Measurements from ENCODE around the gene CCDC122.

The CCDC122 gene

DNA sequence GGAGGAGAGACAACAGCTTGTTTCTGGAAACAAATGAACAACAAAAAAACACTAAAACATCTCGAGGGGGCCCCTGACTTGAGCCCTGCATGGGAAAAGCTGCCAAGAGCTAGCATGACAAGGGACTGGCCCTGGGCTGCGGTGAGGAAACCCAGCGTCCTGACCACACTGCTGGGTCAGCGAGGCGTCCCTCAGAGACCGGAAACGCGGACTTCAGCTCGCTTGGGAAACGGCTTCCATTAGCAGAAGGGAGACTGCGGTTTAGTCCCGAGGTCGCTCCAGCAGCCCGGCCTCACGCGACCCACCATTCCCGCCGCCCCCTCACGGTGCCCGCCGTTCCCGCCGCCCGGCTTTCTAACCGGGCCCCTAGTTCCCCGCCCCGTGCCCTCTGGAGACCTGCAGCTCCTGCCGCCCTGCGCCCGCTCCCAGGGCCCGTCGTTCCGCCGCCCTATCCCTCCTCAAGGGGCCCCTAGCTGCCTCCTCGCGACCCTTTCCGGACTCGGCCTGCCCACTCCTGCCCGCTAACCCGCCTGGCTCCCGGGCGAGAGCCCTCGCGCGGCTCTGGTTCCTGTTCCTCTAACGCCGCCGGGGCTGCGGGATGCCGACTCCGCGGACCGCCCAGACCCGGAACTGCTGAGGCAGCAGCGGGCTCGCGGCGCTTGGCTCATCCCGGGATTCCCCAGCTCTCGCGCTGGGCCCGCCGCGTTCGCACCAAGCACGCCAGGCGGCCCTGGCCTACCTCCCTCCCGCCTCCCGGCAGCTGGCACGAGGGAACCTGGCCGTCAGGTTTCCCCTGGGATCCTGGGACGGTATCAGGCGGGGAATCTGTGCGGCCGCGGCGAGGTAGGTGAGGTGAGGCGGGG lies at the start of gene CCDC122:
Gene CCDC122, minus strand, starts transcription at position 849 of the 863 bp plus-strand sequence. CDS start 10,364 bp downstream, outside the sequence.
- peak; percentile 58 to 74 (median 66) for DNase-seq (ENCODE audit: low read depth in 3 of 3)

DNA sequence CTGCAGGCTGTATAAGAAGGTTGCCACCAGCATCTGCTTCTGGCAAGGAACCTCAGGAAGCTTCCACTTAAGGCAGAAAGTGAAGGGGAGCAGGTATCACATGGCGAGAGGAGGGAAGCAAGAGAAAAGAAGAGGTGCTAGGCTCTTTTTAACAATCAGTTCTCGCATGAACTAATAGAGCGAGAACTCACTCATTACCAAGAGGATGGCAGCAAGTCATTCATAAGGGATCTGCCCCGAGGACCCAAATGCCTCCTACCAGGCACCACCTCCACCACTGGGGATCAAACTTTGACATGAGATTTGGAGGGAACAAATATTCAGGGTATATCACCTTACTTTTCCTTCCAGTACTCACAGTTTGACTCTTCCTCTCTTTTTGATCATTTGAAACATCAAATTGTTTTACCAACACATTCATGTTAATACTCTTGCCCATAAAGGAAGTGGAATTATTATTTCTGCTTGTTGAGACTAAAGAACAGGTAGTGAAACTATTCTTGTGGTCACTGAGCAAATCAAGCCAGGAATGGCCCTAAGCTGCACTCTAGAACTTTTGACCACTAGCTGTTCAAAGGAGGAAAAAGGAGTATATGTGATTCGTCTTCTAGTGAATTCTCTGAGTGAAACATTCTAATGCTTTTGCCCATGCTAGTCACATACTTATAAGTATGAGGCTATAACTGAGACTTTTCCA lies 45.2 kb upstream of the CCDC122 start:
- no peak for DNase-seq (ENCODE audit: low read depth in 3 of 3)

DNA sequence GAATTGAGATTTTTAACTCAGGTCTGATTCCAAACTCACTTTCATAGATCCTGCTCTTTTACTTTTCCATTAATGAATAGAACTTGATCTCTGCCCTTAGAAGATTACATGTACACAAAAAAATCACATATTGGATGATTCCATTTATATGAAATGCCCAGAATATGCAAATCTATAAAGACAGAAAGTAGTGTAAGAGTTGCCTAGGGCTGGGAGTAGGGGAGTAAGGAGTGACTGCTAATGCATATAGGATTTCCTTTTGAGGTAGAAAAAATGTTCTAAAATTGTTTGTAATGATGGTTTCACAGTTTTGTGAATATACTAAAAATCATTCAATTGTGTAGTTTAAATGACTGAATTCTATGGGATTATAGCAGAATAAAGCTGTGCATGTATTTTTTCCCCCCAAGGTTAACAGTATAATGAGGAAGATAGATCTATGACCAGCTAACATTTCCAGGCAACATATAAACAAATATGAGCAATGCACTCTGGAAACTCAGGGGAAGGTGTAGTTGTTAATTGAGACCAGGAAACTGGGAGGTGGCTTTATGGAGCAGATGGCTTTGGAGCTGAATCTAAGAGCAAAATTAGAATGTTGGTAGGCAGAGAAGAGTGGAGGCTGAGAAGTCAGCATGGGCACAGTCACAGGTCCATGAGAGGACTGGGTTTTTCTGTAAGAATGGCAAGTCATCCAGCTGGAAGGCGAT lies 41.6 kb upstream of the CCDC122 start:
- no peak for DNase-seq (ENCODE audit: low read depth in 3 of 3)

DNA sequence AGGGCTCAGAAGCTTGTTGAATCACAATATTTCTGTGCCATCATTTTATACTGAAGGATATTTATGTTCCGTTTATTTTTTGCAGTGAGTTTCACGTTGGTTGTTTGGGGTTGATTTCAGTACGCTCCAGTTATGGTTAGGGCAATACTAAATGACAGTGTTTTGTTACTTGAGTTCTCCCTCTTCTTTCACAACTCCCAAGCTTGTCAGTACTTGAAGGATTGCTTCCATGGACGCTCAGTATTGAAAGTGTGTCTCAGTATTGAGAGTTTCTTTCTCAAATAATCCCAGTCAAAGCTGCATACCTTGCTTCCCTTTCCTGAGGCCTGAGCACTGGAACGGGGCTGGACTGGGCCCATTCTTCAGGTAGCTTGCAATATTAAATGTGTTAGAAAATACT lies 39.1 kb upstream of the CCDC122 start:
- DNase-seq (ENCODE audit: low read depth in 3 of 3): no peak

DNA sequence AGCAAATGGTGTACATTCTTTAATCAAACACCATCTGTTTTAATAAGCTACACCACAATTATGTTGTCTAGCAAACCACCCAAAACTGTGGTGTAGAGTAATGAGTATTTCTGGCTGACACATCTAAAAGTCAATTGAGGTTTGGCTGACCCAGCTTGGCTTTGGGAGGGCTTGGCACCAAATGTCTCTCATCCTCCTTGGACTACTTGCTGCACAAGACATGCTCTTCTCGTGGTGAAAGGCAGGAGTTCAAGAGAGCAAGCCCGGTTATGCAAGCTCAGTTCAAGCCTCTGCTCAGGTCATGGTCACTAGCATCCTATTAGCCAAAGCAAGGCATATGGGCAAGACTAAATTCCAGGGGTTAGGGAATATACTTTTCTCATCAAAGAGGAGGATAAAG lies 37.3 kb upstream of the CCDC122 start:
- no peak for DNase-seq (ENCODE audit: low read depth in 3 of 3)

DNA sequence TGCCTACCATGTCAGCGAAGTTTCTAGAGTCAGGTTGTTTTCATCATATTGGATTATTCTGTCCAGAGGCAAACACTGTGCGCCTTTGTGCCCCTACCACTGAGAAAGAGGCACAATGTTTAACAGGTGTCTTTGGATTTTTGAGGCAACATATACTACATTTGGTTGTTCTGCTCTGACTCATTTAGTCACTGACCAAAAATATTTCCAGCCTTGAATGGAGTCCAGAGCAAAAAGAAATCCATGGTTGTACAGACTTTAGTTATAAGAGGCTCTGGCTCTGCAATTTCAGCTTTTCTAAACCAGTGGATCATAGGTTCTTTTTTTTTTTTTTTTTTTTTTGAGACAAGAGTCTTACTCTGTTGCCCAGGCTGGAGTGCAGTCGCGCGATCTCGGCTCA lies 35.9 kb upstream of the CCDC122 start:
- no peak for DNase-seq (ENCODE audit: low read depth in 3 of 3)

DNA sequence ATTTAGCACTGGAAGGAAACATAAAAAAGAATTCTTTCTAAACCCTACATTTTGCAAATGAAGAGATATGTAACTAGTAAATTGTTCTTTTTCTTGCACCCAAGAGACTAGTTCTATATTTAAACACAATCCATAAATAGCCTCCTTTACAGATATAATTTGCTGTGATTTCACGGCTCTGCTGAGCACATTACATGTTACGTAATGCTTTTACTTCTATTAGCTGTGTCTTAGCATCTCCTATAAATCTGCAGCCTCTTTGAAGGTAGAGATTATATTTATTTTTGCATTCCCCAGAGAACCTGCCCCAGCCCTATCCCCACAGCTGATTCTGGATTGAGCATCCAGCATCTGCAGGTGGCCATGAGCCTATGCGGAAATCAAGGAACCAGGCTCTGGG lies 32.3 kb upstream of the CCDC122 start:
- DNase-seq (ENCODE audit: low read depth in 3 of 3): no peak

DNA sequence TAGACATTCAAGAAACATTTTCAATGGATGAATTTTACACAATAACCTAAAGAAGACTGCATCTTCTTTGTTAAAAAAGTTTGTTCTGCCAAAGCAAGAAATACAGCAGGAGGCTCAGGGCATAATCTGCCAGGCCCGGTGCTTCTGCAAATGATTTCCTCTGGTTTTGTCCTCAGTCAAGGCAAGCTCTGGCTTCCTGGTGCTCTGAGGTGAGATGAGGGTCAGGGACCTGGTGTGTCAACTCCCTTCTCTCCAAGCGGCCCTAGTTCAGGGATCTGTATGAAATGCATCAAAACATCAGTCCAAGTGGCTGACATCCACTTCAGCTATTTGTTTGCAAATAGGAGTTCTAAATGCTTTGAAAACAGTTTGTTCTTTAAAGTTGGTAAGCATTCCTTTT lies 31.7 kb upstream of the CCDC122 start:
- DNase-seq (ENCODE audit: low read depth in 3 of 3): no peak

DNA sequence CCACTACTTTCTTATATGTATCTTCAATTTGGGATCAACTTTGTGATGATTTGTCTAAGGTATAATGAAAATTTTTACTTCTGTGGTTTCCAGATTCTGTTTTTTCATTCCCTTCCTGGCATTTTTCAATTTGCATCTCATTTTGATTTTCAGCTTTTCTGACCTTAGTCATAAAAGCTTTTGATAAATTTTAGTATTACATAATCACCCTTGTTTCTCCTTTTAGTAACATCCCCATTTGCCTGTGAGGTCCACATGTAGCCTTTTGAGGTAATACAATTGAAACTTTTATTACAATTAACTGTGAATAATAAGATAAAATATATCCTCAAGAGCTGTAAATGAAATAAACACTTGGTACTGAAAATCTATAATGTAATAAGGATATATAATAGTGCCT lies 31.3 kb upstream of the CCDC122 start:
- no peak for DNase-seq (ENCODE audit: low read depth in 3 of 3)

DNA sequence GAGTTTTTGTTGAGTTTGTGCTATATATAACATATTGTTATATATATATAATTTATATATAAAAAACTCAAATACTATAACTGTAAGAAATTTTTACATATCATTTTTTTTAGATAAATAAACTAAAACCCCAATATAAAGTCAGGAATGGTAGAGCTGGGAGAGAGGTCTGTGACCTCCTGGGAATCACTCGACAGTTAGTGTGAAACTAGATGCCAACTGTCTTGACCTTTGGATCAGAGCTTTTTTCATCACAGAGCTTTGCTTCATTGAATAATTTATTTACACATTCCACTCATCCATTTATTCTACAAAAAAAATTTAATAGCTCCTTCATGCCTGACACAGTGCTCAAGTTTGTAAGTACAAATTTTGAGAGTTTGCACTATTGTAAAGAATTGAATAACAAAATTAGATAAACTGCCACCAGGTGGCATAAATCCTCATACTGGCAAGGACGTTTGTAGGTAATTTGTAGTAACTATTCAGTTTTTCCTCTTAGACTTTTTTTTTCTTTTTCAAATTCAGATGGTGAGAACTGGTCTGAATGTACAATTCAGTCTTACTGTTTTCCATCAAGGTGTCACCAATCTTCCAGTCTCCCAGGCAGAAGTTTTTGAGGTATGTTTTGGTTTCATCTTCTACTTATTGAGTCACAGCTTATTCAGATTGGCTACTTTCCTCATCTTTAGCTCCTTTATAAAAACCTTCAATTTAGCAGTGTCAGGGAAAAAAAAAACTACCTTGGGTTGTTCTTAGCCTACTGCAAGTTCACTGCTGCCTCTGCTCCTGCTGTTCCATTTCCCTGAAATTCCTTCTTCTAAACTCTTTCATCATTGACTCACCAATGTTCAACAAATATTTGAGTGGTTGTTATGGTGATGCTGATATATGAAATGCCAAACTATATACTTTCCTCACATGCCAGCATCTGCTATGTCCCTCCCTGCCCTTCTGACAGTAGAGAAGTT lies 28.9 kb upstream of the CCDC122 start:
- no peak for DNase-seq (ENCODE audit: low read depth in 3 of 3)

DNA sequence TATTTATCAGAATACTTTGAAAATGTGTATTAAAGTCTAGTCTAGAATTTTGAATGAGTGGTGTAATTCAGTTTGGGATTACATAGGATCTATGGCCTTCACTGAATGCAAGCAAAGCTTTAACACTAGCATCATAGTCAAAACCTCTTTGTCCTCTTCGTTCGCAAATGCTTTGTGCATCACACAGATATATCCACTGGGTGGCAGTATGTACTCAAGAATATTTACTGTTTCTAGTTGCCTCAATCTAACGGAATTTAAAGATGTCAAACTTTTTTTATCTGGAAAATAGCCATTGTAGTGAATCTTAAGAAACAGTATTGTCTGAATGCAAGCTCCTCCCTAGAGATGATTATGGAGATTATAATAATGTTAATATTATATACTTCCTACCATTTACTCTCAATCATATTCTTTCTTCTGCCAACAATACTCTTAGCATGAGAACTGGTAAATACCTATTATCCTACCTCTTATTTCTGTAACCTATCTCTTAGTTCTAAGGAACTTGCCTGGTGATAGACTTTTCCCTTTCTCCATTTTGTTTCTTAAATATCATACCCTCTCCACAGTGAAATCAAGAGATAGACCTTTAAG lies 26.0 kb upstream of the CCDC122 start:
- DNase-seq (ENCODE audit: low read depth in 3 of 3): peak in 1 of 3 experiments; percentile 11

DNA sequence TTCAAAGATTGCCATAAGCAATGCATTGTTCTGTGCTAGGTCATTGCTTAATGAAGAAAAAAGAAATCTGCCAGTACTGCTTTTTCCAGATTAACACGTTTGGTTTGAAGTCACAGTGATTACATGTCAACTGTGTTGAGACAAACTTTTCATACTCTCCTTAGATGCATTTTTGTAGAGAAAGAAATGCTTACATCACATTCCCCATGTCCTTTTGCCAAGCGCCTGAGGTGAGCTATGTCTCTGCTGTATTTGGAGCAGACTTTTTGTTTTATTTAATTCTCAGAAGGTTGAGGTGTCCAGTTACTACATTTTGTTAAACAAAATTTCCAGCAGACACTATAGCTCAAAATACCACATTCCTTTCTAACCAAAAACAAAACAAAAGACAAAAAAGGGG lies 16.4 kb upstream of the CCDC122 start:
- no peak for DNase-seq (ENCODE audit: low read depth in 3 of 3)

DNA sequence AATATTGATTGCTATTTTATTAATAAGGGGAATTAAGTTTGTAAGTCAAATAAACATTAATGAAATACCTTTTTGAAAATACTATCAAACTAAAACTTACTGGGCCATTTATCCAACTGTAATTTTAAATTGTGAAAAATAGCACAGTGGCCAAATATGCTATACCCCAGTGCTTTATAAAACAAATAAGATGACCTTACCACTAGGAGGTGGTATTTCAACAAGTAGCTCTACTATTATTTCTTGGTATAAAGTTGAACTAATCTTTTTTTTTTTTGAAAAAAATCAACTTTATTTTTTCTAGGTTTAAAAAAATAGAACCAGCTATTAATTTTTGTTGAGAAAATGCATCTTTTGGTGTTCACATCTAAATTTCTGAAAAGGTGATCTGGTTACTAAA lies 14.9 kb upstream of the CCDC122 start:
- DNase-seq (ENCODE audit: low read depth in 3 of 3): no peak

DNA sequence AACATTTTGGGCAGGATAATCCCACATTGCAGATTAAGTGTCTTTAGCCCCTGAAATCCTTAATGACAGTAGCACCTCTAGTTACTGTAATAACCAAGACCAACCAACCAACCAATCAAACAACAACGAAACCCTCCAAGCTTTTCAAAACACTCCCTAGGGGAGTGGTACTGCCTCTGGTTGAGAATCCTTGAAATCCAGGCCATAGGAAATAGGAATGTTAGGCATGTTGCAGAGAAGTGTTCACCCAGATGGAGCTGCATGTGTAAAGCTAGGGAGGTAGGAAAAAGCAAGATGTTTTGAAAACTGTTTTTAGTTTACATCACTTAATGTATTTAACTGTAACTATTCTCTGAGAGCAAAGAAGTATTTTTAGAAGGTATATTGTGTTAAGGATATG lies 4.7 kb upstream of the CCDC122 start:
- DNase-seq (ENCODE audit: low read depth in 3 of 3): no peak

DNA sequence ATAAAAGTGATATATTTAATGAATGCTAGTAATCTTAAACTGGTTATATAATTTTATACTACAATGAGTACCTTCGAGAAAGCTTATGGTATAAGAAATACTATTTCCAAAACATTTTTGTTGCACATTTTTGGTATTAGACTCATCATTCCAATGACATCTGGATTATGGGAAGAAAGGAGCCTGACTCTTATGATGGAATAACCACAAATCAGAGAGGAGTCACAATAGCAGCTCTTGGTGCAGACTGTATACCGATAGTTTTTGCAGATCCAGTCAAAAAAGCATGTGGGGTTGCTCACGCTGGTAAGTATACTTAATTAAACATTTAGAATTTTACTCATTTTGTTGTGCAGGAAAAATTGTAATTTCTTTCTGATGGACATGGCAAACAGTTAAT lies 4.1 kb upstream of the CCDC122 start:
- no peak for DNase-seq (ENCODE audit: low read depth in 3 of 3)

DNA sequence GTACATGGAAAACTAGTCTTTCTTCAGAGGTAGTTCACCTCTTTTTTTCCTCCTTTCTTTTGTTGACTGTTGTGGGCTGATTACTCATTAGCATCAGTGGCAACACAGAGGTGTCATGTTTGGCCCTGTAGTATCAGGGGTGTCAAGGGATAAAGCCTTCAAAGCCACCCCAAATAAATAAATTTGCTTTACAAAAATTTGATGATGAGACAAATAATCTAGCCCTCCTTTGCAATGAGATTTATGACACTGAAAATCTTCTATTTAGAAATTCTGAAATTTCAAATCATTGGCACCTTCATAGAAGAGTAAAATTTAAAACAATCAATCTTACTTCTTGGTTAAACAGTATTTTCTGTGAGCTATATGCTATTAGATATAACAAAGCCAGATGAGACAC lies 2.0 kb upstream of the CCDC122 start:
- no peak for DNase-seq (ENCODE audit: low read depth in 3 of 3)

DNA sequence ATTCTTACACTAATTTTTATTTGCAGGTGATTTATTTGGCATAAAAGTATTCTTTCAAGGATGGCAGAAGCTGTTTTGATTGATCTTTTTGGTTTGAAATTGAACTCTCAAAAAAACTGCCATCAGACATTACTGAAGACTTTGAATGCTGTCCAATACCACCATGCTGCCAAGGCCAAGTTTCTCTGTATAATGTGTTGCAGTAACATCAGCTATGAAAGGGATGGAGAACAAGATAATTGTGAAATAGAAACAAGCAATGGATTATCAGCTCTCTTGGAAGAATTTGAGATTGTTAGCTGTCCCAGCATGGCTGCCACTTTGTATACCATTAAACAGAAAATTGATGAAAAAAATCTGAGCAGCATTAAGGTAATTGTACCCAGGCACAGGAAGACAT lies 1.4 kb upstream of the CCDC122 start:
- DNase-seq (ENCODE audit: low read depth in 3 of 3): no peak

DNA sequence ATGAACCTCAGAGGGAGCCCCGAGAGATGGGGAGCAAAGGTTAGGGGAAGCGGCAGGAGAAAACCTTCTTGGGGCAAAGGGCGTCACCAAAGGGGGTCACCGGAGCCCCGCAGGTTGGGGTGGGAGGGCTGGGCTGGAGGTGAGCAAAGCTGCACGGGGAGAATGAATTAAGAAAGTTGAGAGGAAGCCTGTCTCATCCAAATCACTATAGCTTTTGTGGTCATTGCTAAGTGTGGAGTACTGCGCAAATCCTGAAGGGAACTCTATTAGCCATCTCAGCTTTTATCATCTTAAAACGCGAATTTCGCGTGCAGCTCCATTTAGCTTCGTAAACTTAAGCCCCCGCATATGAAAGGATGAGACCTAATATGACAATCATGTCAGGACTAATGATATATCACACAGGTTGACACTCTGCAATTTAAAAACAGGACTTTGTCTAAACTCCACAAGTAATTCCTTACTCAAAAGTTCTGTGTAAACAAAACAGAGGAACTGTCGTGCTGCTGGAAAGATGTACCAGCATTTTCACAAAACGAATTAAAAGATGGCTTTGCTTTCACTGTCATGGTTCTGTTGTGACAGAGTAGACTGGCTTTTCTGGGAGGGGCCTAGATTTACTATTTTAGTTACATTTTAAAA lies 795 bp upstream of the CCDC122 start:
- no peak for DNase-seq (ENCODE audit: low read depth in 3 of 3)

DNA sequence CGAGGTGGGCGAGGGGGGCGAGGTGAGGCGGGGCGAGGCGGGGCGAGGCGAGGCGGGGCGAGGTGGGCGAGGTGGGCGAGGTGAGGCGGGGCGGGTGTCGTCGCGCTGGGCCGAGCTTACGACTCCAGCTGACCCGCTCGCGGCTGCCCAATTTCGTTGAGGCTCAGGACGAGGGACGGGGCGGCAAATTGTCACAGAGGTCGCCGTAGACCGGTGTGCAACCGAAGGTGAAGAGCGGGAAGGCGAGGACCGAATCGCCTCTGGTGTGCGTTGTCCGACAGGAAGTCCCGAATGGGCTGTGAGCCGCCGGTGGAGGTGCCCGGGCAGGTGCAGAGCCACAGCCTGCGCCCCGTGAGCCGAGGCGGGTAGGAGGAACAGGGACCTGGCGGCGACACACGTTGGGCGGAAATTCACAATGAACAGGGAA lies 228 bp upstream of the CCDC122 start, which contains the start of gene LACC1:
Gene LACC1, plus strand, starts transcription at position 150 of the 427 bp plus-strand sequence. CDS start 1,082 bp downstream, outside the sequence.
- peak in 1 of 3 experiments; percentile 32 for DNase-seq (ENCODE audit: low read depth in 3 of 3)

DNA sequence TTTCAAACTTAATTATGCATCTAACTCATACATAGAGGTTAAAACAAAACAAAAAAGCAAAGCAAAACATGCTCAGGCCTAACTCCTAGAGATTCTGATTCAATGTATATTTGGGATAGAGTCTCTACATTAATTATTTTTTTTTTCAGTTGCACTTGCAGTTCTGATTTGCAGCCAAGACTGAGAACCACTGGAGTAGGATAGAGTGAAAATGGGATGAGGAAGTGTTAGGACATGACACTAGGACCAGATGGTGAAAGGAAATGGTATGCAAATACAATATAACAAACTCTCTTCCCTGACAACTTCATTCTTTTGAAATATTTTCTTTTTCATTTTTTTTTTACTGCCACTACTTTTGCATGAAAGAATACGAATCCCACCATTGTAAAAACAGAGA lies 1.8 kb downstream of the CCDC122 start:
- DNase-seq (ENCODE audit: low read depth in 3 of 3): no peak

Measured in stimulated activated CD4-positive, alpha-beta T cell treated with anti-CD3 and anti-CD28 coated beads, TNF-alpha, amount 100 ng/mL, for 24 hours (primary cell).